Ovary (tissue), 10 donors: ENCODE measurements around the gene NNAT. TPM values are rescaled to one million over a fixed set of nuclear protein-coding genes. Genes with fewer than 3 reads are reported as not detected.
A peak's percentile ranks its signal among the peaks of the same experiment; 100 is the strongest.
"Not testable (repeated sequence)": the region's sequence is repeated elsewhere in the genome, so short reads cannot be mapped to it uniquely, and the experiment has no call there.

Experiments
- DNase-seq, 5 donors: peaks; one replicate each; pipeline ENCODE4 v3.0.0-alpha.2; 2019 to 2020
- H3K27ac ChIP-seq, 2 donors: fragments of 200-600 bp; one replicate each; pipeline versions ENCODE4 v1.5.1 to v1.8.0; 2019 to 2022
- H3K27me3 ChIP-seq: fragments of 200-600 bp; one replicate; pipeline ENCODE4 v1.8.0; 2022
- H3K36me3 ChIP-seq: fragments of 200-600 bp; sonication (generic); one replicate; pipeline ENCODE4 v1.5.1; 2019
- H3K4me1 ChIP-seq: one replicate; pipeline ENCODE4 v1.8.1; 2013; ENCODE audit warnings: mild to moderate bottlenecking, moderate library complexity; ENCODE audit not compliant: insufficient read depth
- H3K4me3 ChIP-seq: fragments of 200-600 bp; sonication (generic); one replicate; pipeline ENCODE4 v1.5.1; 2017
- H3K9me3 ChIP-seq, 2 donors: fragments of 200-600 bp in 1 of 2; sonication (generic) in 1 of 2; one replicate each; pipeline versions ENCODE4 v1.5.1 to v1.8.1; 2013 to 2019; ENCODE audit warnings: mild to moderate bottlenecking in 1 of 2, moderate library complexity in 1 of 2
- CTCF ChIP-seq, 3 donors: fragments of 450-650 bp in 2 of 3; fragments of 200-600 bp in 1 of 3; IDR thresholded peaks; one replicate each; pipeline versions ENCODE4 v1.5.1 to v1.8.0; 2016 to 2022; ENCODE audit warnings: antibody characterized with exemption in 3 of 3, mild to moderate bottlenecking in 1 of 3
- EP300 ChIP-seq: sonication (generic); formaldehyde crosslinking; IDR thresholded peaks from one replicate; pipeline ENCODE4 v1.6.1; 2017; ENCODE audit warnings: antibody characterized with exemption
- POLR2A ChIP-seq: fragments of 450-650 bp; IDR thresholded peaks from one replicate; pipeline ENCODE4 v1.6.1; 2017; ENCODE audit warnings: antibody characterized with exemption, mild to moderate bottlenecking, moderate library complexity
- WGBS, 3 donors: extraction: QIAGEN DNeasy Blood & Tissue Kit in 1 of 3; methylation state at CpG; one replicate each; pipeline versions ENCODE4 v1.1.5 to v1.1.7; 2013 to 2017; 5-methylcytosine and 5-hydroxymethylcytosine counted together
- intact Hi-C, 4 donors: fragments of 100-400 bp; cut with DNase I; formaldehyde crosslinking; loops; one replicate each; pipeline versions ENCODE4 v1.11.0 to v1.15.1; 2022 to 2023
- long read RNA-seq, 3 donors: library from polyadenylated mRNA in 2 of 3; unstranded in 2 of 3; transcript quantifications; one replicate each; pipeline ENCODE4 v2.0.0 and lab custom pipeline, GENCODE V29; 2021 to 2026
- polyA plus RNA-seq, 2 donors: library from polyadenylated mRNA; stranded (reverse); fragments of 200-250 nt in 1 of 2; fragments of 350-450 nt in 1 of 2; fragmentation: Illumina TruSeq in 1 of 2; extraction: RNeasy Lipid Tissue Mini Kit (QIAGEN cat#74804) in 1 of 2; gene quantifications; one replicate each; pipeline ENCODE4 v1.2.3, GENCODE V29; 2013 to 2014
- total RNA-seq, 7 donors: library from RNA; depleted of rRNA in 2 of 7; stranded (reverse); fragments of >200 nt in 2 of 7; fragmentation: NEBNext Ultra II Directional in 3 of 7; extraction: Animal tissue kit (Norgen Biotek cat#: 25700) in 3 of 7; gene quantifications; one replicate each; pipeline versions ENCODE4 v1.1.0 to v1.2.4, GENCODE V29; 2016 to 2023
- donor health status: DM: no; HTN: no; CAD: no; lungs with moderate emphysema.
- donor health status: DM: no; HTN: no; CAD: no.
- donor health status: Bipolar disorder and iron deficiency.
- donor health status: DM: yes; HTN: yes; CAD: no.
- donor health status: DM: no; HTN: no; CAD: no.
- donor health status: DM: yes; HTN: yes; CAD: no.

The NNAT gene
- total RNA-seq (1 to 10 TPM in 1 of 7 donors, under 1 TPM in 4, not detected in 2; 0.25 to 4.7 (median 0.45) TPM), polyA plus RNA-seq (under 1 TPM; 0.30 to 0.69 TPM)
- long read RNA-seq, donor 1, partial matches to known transcripts, result 0 of 5 reads
- long read RNA-seq, donor 1, other reads (novel, unspliced or antisense), result 5 of 5 reads
- long read RNA-seq, donor 2, transcript NNAT-201 (3 exons, 1,297 nt), result minor isoform, 8 of 91 reads
- long read RNA-seq, donor 2, transcript NNAT-202 (2 exons, 1,222 nt), result major isoform, 11 of 91 reads
- long read RNA-seq, donor 2, partial matches to known transcripts, result 71 of 91 reads
- long read RNA-seq, donor 2, other reads (novel, unspliced or antisense), result 0 of 91 reads
- long read RNA-seq, donor 3, partial matches to known transcripts, result 0 of 13 reads
- long read RNA-seq, donor 3, other reads (novel, unspliced or antisense), result 13 of 13 reads

DNA sequence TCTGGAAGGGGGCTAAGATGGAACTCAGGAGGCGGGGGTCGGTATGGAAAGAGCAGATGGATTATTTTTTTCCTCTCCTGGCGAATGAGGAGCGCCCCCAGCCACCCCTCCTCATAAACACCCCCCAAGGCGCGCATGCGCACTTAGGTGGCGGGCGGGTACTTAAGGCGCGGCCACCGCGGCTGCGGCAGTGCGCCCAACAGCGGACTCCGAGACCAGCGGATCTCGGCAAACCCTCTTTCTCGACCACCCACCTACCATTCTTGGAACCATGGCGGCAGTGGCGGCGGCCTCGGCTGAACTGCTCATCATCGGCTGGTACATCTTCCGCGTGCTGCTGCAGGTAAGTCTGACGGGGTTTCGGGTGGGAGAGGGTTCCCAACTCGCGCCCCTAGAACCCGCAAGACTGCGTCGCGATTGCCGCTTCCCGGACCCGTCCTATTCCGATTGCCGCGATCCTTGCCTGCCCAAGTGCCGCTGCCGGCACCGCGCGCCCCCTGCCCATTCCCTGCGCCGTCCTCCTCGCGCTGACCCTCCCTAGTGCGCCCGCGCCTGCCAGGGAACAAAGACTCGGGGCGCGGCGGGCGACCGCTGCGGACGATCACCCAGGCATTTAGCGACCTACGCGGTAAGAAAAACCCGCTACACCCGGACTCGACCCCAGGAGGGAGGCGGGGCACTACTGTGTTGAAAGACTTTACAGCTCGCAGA is at the start of gene NNAT:
Gene NNAT (plus strand): TSS at position 190 of the 711 bp plus-strand sequence. CDS start 82 bp downstream, at position 272.
- no peak within 1 kb of the TSS for H3K27ac ChIP-seq
- peak within 1 kb of the TSS; percentile 22 for H3K4me3 ChIP-seq

DNA sequence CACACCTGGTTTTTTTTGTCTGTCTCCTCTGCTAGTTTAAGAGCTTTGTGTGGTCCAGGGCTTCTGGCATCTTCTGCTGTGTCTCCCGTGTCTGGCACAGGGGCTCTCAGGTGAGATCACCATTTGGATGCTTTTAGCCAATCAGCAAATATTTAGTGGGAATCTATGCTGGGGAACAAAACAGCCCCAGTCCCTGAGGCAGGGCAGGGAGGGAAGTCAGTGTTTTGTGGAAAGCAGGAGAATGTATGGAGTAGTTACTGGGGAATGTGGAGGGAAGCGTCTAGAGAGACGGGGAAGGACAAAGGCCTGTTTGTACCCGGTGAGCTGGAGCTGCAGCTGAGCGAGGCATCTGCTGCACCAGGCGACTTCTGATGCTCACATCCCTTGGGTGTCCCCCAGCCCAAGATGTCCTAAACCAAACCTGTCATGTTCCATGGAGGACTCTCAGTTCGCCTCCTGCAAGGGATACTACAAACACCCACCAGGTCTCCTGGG is 49.3 kb upstream of the NNAT start:
- Histone ChIP-seq H3K4me1 (no peaks in the 10 kb centered on the region), H3K9me3 (no peaks in the 10 kb centered on the region), H3K27me3 (no peaks in the 10 kb centered on the region), H3K36me3 (no peaks in the 10 kb centered on the region), H3K4me3 (no peak overlapping the region), H3K27ac (no peak overlapping the region)
- DNase-seq, result no peak
- intact Hi-C loops, result no loop called here
- WGBS, 3 donors, result 78 to 81% (median 81%) methylated on average over 7 of the region's 7 CpGs
- no peak for TF ChIP-seq EP300
- TF ChIP-seq CTCF (IDR thresholded peaks at IDR 0.05), result no peak
- no peak for TF ChIP-seq POLR2A

More for the DNA sequence above, at the start of gene NNAT:
- Histone ChIP-seq H3K36me3 (no peaks in the 10 kb centered on the region), H3K4me1 (peaks cover 18% of the 10 kb centered on the region), H3K27me3 (no peaks in the 10 kb centered on the region), H3K9me3 (no peaks in the 10 kb centered on the region)
- no peak for DNase-seq
- intact Hi-C loops, result loop anchor here in 3 of 4 donors (5.0 to 10.0 kb wide), 4 partner anchors 116 to 1346 kb away; no protein-coding TSS in a partner anchor
- no peak for TF ChIP-seq POLR2A
- no peak for TF ChIP-seq EP300
- TF ChIP-seq CTCF (IDR thresholded peaks at IDR 0.05), result no peak
- 65 to 82% (median 73%) methylated on average over 68 to 69 of the region's 69 CpGs for WGBS, 3 donors

DNA sequence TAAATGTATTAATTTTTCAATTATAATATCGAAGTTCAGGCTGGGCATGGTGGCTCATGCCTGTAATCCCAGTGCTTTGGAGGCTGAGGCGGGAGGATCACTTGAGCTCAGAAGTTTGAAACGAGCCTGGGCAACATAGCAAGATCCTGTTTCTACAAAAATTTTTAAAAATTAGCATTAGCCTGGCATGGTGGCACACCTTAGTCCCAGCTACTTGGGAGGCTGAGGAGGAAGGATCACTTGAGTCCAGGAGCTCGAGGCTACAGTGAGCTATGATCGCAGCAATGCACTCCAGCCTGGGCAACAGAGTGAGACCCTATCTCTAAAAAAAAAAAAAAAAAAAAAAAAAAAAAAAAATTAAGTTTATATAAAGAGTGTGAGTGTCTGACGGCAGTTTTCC is 48.6 kb upstream of the NNAT start:
- H3K4me1 ChIP-seq, H3K36me3 ChIP-seq, H3K4me3 ChIP-seq, DNase-seq, H3K9me3 ChIP-seq, H3K27me3 ChIP-seq, H3K27ac ChIP-seq, intact Hi-C loops: not testable (repeated sequence)
- 86 to 88% (median 87%) methylated on average over 6 of the region's 6 CpGs for WGBS, 3 donors

GRCh38 chr20:37473249-37474000 is 47.6 kb upstream of the NNAT start:
- no peak for DNase-seq
- no peak overlapping the region for H3K27ac ChIP-seq
- H3K9me3 ChIP-seq, result no peaks in the 10 kb centered on the region
- no peaks in the 10 kb centered on the region for H3K36me3 ChIP-seq
- no peaks in the 10 kb centered on the region for H3K4me1 ChIP-seq
- TF ChIP-seq CTCF (IDR thresholded peaks at IDR 0.05) (no peak), POLR2A (no peak), EP300 (no peak)
- H3K27me3 ChIP-seq, result no peaks in the 10 kb centered on the region
- 80 to 87% (median 86%) methylated on average over 11 of the region's 11 CpGs for WGBS, 3 donors
- intact Hi-C loops, result no loop called here
- no peak overlapping the region for H3K4me3 ChIP-seq
